ENCODE data around the gene IL21R.

GRCh38 chr16:27381974-27382855 is 19.8 kb upstream of the IL21R start:
- no peak for TF ChIP-seq CTCF (IDR thresholded peaks at IDR 0.05; ENCODE audit: low read depth, low read length, poor library complexity, severe bottlenecking)
- no peak for TF ChIP-seq EZH2phosphoT487 (IDR thresholded peaks at IDR 0.05; ENCODE audit: borderline replicate concordance, low read length)
